ACC112 (cell line): ENCODE measurements around the gene FAM229A.
A peak's percentile ranks its signal among the peaks of the same experiment; 100 is the strongest.
"Not testable (repeated sequence)": the region's sequence is repeated elsewhere in the genome, so short reads cannot be mapped to it uniquely, and the experiment has no call there.

ENCODE experiments used
- H2AFZ ChIP-seq: fragments of 200-600 bp; sonication (generic); one replicate; pipeline ENCODE4 v1.6.0; 2017; ENCODE audit warnings: antibody characterized with exemption, low read length; ENCODE audit not compliant: unreplicated experiment
- H3K27ac ChIP-seq: fragments of 200-600 bp; sonication (generic); 2 replicates; pipeline ENCODE4 v1.5.1; 2014; ENCODE audit warnings: low read depth, mild to moderate bottlenecking, antibody characterized with exemption, low read length, moderate library complexity
- H3K27me3 ChIP-seq: fragments of 200-600 bp; sonication (generic); 2 replicates; pipeline ENCODE4 v1.6.1; 2014; ENCODE audit warnings: mild to moderate bottlenecking, antibody characterized with exemption, low read length, moderate library complexity, mixed read lengths; ENCODE audit not compliant: insufficient read depth
- H3K36me3 ChIP-seq: fragments of 200-600 bp; sonication (generic); 2 replicates; pipeline ENCODE4 v1.6.1; 2016; ENCODE audit warnings: mild to moderate bottlenecking, antibody characterized with exemption, low read length, moderate library complexity, mixed read lengths; ENCODE audit not compliant: insufficient read depth
- H3K4me1 ChIP-seq: fragments of 200-600 bp; sonication (generic); one replicate; pipeline ENCODE4 v1.6.1; 2016; ENCODE audit warnings: low read length, mixed read lengths; ENCODE audit not compliant: insufficient read depth, unreplicated experiment, control insufficient read depth
- H3K4me3 ChIP-seq: fragments of 200-600 bp; sonication (generic); 2 replicates; pipeline ENCODE4 v1.5.1; 2014; ENCODE audit warnings: mild to moderate bottlenecking, low read depth, low read length
- H3K79me2 ChIP-seq: fragments of 200-600 bp; sonication (generic); one replicate; pipeline ENCODE4 v1.6.0; 2016; ENCODE audit warnings: low read length; ENCODE audit not compliant: control insufficient read depth, unreplicated experiment, insufficient read depth

FAM229A gene

GRCh38 chr1:32362474-32363313, at the start of gene FAM229A, which contains the start of gene TSSK3:
TSS of gene FAM229A (minus strand) at chr1:32362485. CDS start at chr1:32362091, 394 bp downstream.
TSS of gene TSSK3 (plus strand) at chr1:32362539. CDS start at chr1:32362702, 163 bp downstream.
- peak within 1 kb of the TSS; percentile 68 for H3K4me3 ChIP-seq
- H3K27me3 ChIP-seq, result no peaks in the 10 kb centered on the region
- peaks cover 12% of the 10 kb centered on the region; the same call in 1 of the 2 replicates for H3K36me3 ChIP-seq
- H3K27ac ChIP-seq, result no peak within 1 kb of the TSS
- H2AFZ ChIP-seq, result no peak within 1 kb of the TSS
- no peaks in the 10 kb centered on the region for H3K4me1 ChIP-seq
- H3K79me2 ChIP-seq, result no peaks in the 10 kb centered on the region

- H3K4me3 ChIP-seq, result no peak overlapping the region
Measured at GRCh38 chr1:32411261-32411660, 49.0 kb upstream of the FAM229A start.

DNA sequence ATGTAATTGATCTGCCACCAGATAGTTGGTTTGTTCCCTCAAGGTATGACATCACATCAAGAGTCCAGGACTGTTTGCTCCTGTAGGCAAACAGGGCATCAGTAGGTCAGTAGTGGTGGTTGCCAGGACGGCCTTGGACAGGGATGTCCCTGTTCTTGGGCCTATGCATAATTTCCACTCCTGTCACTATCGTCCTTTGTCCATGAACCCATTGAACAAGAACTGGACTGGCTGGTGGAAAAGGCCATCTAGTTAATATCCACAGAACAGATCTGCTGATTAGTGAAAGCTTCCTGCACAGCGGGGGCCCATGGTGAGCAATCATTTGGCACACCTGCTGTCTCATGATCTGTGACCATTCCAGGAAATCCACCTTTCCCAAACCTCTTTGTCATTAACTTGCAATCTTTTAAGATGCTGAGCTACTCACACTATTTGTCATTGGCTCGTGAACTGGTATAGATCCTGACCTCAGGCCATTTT, 44.4 kb upstream of the FAM229A start:
- no peak overlapping the region for H3K4me3 ChIP-seq
- no peaks in the 10 kb centered on the region for H3K36me3 ChIP-seq
- no peaks in the 10 kb centered on the region for H3K4me1 ChIP-seq
- no peak overlapping the region for H3K27ac ChIP-seq
- no peaks in the 10 kb centered on the region for H3K79me2 ChIP-seq
- H2AFZ ChIP-seq, result no peak overlapping the region
- H3K27me3 ChIP-seq, result no peaks in the 10 kb centered on the region

More at GRCh38 chr1:32411261-32411660, 49.0 kb upstream of the FAM229A start:
- H3K79me2 ChIP-seq, result no peaks in the 10 kb centered on the region
- no peaks in the 10 kb centered on the region for H3K27me3 ChIP-seq
- H3K4me1 ChIP-seq, result no peaks in the 10 kb centered on the region
- no peaks in the 10 kb centered on the region for H3K36me3 ChIP-seq
- H3K27ac ChIP-seq, result no peak overlapping the region
- H2AFZ ChIP-seq, result no peak overlapping the region

GRCh38 chr1:32405672-32406467, 43.6 kb upstream of the FAM229A start:
- H3K4me1 ChIP-seq, result no peaks in the 10 kb centered on the region
- no peak overlapping the region for H2AFZ ChIP-seq
- no peaks in the 10 kb centered on the region for H3K36me3 ChIP-seq
- no peak overlapping the region for H3K4me3 ChIP-seq
- no peak overlapping the region for H3K27ac ChIP-seq
- no peaks in the 10 kb centered on the region for H3K27me3 ChIP-seq
- H3K79me2 ChIP-seq, result no peaks in the 10 kb centered on the region

- no peaks in the 10 kb centered on the region for H3K79me2 ChIP-seq
Measured at GRCh38 chr1:32404946-32405345, 42.7 kb upstream of the FAM229A start.

GRCh38 chr1:32400876-32401631, 38.8 kb upstream of the FAM229A start:
- Histone ChIP-seq H3K4me1 (no peaks in the 10 kb centered on the region), H3K27me3 (no peaks in the 10 kb centered on the region), H2AFZ (peak overlapping the region; percentile 30), H3K79me2 (no peaks in the 10 kb centered on the region), H3K36me3 (no peaks in the 10 kb centered on the region), H3K4me3 (no peak overlapping the region), H3K27ac (no peak overlapping the region)

More at GRCh38 chr1:32404946-32405345, 42.7 kb upstream of the FAM229A start:
- Histone ChIP-seq H3K36me3 (no peaks in the 10 kb centered on the region), H3K27me3 (no peaks in the 10 kb centered on the region), H3K27ac (no peak overlapping the region), H3K4me3 (no peak overlapping the region), H2AFZ (no peak overlapping the region), H3K4me1 (no peaks in the 10 kb centered on the region)

DNA sequence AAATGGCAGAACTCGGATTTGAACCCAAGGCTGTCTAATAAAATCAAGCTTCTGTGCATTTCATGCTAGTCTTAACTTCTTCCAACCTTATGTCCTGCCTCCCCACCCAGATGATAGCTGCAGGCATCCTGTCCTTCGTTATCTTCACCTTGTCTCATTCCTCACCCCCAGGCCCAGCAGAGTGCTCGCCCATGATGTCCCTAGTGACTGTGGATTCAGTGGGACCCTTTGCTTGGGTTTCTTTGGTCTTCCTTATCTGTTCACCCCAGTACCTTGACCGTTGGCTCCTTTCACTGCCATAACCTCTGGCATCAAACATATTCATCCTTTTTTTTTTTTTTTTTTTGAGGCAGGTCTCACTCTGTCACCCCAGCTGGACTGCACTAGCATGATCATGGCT, 37.6 kb upstream of the FAM229A start:
- no peak overlapping the region for H3K27ac ChIP-seq
- H3K4me1 ChIP-seq, result peaks cover 4% of the 10 kb centered on the region

DNA sequence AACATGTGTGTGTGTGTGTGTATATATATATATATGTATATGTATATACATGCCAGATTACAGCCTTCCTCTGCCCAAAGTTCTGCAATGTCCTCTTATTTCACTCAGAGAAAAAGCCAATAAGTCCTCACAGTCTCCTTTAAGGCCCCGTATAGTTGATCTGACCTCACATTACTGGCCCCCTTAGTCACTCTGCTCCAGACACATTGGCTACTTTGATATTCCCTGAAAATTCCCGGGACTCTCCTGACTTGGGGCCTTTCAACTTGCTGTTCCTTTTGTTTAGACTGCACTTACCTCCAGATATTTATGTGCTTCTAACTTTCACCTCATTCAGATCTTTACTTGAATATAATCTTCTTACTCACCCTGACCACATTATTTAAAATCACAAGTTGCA, 36.1 kb upstream of the FAM229A start:
- Histone ChIP-seq H3K4me3 (no peak overlapping the region), H3K27ac (no peak overlapping the region), H2AFZ (no peak overlapping the region), H3K4me1 (peaks cover 6% of the 10 kb centered on the region), H3K79me2 (peaks cover 8% of the 10 kb centered on the region), H3K36me3 (no peaks in the 10 kb centered on the region), H3K27me3 (no peaks in the 10 kb centered on the region)

More for the DNA sequence above, 37.6 kb upstream of the FAM229A start:
- Histone ChIP-seq H3K36me3 (no peaks in the 10 kb centered on the region), H3K4me3 (no peak overlapping the region), H2AFZ (no peak overlapping the region), H3K79me2 (no peaks in the 10 kb centered on the region), H3K27me3 (no peaks in the 10 kb centered on the region)

DNA sequence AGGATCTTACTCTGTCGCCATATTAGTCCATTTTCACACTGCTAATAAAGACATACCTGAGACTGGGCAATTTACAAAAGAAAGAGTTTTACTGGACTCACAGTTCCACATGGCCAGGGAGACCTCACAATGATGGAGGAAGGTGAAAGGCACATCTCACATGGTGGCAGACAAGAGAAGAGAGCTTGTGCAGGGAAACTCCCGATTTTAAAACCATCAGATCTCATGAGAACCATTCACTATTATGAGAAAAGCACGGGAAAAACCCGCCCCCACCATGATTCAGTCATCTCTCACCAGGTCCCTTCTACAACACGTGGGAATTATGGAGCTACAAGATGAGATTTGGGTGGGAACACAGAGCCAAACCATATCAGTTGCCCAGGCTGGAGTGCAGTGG, 34.2 kb upstream of the FAM229A start:
- H3K27me3 ChIP-seq, H2AFZ ChIP-seq, H3K4me3 ChIP-seq, H3K27ac ChIP-seq, H3K36me3 ChIP-seq: not testable (repeated sequence)
- Histone ChIP-seq H3K4me1 (peaks cover 12% of the 10 kb centered on the region), H3K79me2 (peaks cover 20% of the 10 kb centered on the region)

DNA sequence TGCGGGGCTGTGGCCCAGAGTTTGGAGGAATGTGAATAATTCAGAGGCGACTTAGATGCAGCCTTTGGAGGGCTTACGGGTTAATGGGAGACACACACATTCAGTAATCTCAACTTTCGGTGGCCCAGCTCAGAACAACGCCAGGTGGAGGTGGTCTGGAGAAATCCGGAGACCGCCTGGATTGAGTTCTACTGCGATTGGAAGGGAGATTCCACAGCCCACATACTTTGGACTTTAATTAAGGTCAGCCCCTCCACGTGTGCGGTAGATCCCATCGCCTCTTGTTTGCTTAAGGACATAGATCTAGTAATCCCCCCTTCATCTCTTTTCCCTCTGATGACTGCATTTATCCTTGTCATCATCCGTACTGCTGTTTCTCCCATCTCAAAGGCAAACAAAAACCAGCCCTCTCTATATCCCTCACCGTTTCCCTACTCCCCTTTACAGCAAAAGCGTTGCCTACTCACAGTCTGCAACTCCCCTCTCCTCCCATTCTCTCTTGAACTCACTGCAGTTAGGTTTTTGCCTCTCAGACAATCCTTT, 32.7 kb upstream of the FAM229A start:
- Histone ChIP-seq H3K79me2 (peaks cover 28% of the 10 kb centered on the region), H3K4me1 (peaks cover 12% of the 10 kb centered on the region), H3K27me3 (no peaks in the 10 kb centered on the region), H2AFZ (peak overlapping the region; percentile 92), H3K27ac (peak overlapping the region; percentile 76), H3K36me3 (peaks cover 8% of the 10 kb centered on the region; the same call in 1 of the 2 replicates), H3K4me3 (peak overlapping the region; percentile 90)
